ENCODE measurements around the gene CHRNB4.

Gene CHRNB4

DNA sequence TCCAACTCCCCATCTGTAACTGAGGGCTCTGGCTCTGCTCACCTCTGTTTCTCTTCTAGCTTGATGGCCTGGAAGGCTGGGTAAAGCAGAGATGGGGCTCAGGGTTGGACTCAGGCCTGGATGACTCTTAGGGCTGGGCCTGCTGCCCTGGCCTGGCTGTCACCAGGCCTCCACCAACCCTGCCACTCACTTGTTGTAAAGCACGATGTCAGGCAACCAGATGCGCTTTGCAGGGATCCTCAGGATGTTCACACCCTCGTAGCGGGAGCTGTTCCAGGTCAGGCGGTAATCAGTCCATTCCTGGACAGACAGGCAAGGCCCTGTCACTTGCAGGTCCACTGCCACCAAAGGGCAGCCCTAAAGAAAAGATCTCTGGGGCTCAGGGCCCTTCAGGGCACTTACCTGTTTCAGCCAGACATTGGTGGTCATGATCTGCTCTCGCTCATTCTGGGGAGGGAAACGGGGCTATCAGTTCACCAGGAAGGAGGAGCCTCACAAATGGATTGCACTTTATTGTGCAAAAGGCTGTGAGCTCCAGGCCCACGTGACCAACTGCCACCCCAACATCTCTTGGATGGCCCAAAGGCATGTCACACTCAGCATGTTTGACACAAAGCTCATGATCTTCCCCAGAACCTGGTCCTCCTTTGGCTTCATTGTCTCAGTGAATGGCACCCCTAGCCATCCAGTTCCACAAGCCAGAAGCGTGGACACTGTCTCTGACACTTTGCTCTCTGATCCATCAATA lies 9.9 kb downstream of the CHRNB4 start:
- DNase-seq = no peak

DNA sequence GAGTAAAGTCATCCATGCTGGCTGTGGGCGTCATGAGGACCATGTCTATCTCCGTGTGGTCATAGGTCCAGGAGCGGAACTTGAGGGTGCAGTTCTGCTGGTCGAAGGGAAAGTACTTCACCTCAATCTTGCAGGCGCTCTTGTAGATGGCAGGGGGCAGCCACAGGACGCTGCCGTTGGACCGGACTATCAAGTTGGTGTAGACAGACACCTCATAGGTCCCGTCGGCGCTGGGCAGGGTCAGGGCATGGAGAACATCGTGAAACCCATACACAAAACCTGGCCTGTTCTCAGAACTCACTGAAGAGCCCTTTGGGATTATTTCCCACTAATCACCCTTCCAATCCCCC lies 11.3 kb downstream of the CHRNB4 start:
- no peak for DNase-seq

DNA sequence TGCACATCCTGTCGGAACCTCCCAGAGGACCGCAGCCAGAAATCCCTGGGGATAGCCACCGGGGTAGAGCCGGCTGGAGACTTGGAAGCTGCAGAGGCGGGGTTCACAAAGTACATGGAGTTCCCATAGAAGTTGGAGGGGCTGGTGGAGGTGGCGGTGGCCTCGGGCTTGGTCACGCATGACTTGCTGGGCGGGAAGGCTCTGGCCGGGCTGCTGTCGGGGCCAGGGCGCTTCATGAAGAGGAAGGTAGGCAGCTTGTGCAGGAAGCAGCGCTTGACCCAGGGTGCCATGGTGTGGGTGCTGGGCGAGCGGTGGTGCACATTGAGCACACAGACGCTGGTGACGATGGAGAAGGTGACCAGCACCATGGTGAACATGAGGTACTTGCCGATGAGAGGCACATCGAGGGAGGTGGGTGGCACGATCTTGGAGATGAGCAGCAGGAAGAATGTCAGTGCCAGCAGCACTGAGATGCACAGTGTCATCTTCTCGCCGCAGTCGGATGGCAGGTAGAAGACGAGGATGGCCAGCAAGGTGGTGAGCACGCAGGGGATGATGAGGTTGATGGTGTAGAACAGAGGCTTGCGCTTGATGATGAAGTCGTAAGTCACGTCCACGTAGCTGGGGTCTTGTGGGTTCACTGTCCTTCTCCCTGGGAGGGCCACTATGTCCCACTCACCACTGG lies 11.8 kb downstream of the CHRNB4 start:
- DNase-seq = no peak

DNA sequence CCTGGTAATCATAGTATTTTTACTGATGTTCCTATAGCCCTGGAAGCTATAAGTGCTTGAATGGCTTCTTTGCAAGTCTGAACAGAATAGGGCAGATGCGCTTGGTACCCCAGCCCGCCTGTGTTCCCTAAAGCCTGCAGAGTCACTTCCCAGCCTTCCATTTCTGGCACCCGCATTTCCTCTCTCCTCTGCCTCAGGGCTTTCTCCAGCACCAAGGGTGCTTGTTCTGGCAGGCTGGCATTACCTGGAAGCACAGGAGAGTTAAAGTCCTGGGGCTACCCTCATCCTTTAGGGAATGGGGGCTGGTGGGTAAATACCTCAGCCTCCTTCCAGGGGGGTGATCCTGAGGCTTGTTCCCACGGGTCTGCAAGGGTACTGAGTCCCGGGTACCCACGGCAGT lies 12.8 kb downstream of the CHRNB4 start:
- DNase-seq = no peak

DNA sequence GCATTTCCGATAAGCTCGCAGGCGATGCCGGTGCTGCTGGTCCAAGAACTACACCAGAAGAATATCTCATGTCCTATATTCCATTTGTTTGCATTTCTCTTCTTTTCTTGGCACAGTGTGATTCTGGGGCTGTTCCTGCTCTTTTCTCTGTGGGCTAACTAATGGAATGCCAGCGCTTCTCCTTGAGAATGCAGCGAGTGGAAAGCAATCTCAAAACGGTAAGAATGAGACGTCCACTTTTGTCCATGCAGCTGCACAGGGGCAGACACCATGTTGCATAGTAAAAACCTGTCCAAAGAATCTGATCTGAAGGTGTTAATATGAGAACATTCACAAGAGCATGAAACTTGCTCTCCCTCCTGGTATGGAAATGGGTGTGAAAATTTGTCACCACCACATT lies 13.7 kb downstream of the CHRNB4 start:
- no peak for DNase-seq

DNA sequence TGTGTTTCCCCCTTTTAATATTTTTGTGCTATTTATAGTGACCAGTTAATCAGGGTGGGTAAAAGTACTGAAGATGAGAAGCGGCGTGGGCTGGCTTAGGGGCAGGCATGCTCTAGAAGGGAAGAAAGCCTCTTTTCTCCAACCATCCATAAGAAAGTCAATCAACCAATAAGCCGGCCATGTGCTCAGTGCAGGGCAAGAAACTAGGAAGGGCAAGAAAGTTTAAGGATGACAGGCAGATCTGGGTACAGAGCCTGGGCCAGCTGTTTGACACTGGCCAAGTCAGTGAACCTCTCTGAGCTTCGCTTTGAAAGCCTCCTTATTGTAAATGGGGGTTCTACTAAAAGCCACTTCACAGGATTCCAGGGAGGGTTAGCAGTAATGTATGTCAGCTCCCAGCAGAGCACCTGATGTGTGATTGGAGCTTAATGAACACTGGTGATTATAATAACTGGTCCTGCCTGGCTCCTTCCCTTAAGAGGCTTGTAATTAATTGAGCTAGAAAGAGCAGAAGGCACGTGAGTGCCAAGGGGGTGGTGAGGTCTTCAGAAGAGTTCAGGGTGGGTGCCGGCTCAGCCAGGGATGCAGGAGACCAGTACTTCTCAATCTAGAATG lies 14.5 kb downstream of the CHRNB4 start:
- no peak for DNase-seq

DNA sequence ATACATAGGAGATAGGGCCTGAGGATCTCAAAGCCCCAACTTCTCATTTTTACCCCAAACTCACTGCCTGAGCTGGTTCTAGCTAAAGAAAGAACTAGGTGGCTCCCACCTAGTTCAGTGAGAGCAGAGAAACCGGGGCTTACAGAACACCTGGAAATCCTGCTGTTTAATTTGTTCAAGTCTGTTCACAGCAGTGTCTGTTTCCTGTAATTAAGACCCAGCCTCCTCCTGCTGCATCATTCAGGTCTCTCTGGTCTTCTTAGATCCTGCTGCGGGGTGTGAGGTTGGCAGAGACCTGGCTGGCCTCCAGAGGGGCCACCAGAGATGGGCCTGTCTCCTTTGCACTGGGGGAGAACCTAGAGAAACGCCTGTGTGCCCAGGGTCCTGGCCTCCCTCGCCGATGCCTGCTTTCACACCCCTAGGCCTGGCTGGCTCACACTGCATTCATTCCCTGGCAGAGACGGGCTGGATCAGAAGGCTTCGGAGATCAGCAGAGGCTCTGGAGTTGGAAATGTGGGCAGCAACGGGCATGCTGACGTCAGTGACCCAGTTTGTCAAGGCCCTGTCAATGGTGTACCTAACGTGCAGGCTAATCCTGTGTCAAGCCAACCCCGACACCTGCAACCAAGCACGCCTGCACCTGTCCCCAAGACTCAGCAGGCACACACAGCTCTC lies 15.3 kb downstream of the CHRNB4 start:
- no peak for DNase-seq

DNA sequence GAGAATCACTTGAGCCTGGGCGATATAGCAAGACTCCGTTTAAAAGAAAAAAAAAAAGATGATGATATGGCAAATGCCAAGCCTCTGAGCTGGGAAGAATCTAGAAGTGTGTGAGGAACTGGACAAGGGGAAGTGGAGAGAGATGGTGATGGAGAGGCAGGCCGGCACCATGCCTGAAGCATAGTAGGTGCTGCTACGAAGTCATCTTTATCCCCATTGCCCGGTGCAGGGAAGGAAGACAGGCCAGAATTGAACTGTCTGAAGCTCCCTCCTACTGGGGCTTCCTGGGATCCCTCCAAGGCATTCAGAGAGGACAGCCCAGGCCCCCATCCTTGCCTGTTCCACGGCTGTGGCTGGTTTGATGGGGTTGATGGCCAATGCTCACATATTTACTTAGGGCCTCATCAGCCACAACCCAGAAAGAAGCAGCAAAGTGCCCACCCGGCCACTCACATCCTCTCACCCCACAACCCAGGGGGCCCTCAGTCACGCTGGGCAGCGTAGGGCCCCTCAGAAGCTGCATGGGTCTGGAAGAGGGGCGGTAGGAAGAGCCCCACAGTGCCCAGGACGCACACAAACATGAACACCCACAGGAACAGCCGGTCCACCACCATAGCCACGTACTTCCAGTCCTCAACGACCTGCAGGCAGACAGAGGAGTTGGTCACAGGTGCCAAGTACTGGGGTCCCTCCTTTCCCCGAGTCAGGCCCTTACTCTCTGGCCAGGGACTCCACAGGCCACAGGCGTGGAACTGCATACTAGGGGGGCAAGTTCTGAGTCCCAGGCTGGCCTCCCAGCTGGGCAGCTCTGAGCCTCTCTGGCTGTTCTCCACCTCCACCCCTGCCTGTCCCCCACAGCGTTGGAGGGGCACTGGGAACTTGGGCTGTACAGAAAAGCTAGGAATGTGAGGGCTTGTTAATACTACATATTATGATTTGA lies 16.1 kb downstream of the CHRNB4 start:
- DNase-seq = no peak

DNA sequence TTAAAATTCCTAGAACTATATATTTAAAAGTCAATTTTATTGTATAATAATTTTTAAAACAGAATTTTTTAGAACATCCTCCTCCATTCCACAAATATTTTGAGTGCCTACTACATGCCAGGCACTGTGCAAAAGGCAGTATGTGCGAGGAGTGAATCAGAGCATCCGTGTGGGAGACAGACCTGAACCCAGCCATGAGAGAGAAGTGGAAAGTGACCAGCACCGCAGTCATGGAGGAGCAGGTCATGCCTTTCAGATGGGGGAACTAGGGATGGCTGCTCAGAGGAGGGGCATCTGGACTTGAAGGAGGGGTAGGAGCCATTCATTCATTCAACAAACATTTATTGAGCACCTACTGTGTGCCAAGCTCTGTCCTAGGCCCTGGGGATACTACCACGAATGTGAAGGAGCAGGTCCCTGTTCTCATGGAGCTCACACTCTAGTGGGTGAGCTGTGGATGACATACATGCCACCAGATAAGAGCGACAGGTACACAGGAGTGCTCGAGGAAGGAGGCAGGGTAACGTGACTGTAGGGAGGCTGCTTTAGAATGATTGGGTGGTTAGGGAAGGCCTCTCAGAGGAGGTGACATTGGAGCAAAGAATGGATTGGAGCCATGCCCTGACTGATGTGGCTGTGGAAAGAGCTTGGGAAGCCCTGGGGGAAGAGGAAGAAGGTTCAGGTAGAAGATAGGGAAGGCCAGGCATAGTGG lies 17.1 kb downstream of the CHRNB4 start:
- DNase-seq = no peak

DNA sequence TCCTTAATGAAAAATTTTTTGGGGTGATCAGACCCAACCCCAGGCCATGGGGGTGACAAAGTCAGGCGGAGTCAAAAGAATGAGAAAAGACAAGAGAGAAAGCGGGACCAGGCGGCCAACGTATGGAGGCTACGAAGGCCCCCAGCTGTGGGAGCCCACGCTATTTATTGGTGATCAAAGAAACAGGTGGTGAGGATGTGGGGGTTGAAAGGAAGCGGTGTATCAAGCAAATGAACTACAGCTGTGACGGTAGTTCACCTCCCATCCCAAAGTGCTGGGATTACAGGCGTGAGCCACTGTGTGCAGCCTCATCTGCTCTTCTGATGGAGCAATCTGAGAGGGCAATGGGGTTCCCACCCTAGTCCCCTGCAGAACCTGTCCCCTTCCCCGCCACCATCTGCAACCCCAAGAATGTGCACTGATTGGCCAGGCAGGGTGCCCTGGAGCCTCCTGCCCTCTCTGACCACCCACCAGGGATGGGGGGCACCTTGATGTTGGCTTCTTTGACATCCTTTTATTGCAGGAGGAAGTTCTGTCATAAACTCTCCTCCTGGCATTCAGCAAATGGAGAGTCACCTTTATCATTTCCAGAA lies 19.1 kb downstream of the CHRNB4 start:
- no peak for DNase-seq

DNA sequence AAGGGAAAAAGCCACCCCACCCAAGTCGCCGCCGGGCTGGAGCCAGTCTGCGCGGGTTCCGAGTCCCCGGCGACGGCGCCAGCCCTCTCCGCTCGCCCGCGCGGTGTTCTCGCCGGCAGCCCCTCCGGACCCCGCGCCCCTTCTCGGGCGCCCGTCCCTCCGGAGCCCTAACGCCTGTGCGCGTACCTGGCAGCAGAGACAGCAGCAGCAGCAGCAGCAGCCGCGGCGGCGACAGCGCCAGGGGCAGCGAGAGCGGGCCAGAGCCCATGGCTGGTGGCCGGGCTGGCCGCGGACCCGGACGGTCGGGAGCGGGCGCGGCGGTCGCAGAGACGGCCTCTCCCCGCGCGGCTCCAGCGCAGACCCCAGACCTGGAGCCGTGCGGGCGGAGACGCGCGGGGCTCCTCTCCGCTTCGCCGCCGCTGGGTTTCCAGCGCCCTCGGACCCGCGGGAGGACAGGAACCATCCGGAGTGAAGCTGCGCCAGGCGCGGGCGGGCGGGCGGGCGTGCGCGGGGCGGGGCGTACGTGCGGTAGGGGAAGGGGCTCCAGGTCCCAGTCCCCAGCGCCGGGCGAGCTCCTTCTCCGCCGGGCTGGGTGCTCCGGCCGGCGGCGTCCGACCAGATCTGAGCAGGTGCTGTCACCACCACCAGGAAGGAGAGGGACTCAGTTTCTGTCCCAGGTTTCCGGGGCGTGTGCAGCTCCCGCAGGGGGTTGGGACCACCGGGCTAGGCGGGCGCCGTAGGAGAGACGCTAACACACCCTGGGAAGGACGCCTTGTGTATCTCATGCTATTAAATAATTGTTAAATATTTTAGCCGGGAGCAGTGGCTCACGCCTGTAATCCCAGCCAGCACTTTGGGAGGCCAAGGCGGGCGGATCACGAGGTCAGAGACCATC lies 20.2 kb downstream of the CHRNB4 start, which contains the start of gene CHRNA3:
Gene CHRNA3 (minus strand): TSS at position 470 of the 895 bp plus-strand sequence. CDS start 202 bp downstream, at position 268.
- DNase-seq = no peak

DNA sequence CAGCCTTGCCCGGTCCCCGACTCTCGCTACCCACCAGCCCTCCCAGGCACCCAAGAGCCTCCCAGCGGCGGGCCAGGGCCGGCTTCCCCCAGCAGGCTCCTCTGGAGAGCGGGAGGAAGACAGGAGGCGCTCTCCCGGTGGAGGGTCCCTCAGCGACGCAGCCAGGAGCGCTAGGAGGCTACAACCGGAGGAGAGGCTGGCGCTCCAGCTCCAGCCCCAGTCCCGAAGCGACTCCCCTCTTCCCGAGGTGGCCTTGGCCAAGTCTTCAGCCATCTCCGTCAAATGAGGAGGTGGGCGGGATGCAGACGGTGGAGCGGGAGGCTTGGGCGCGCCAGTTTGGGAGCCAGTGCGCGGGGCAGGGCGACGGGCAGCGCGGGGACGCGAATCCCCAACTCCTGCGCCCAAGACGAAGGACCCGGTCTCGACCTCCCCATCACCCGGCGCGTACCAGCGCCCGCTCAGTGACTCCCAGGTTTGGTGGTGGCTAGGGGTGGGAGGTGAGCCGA lies 20.9 kb downstream of the CHRNB4 start:
- DNase-seq = no peak

DNA sequence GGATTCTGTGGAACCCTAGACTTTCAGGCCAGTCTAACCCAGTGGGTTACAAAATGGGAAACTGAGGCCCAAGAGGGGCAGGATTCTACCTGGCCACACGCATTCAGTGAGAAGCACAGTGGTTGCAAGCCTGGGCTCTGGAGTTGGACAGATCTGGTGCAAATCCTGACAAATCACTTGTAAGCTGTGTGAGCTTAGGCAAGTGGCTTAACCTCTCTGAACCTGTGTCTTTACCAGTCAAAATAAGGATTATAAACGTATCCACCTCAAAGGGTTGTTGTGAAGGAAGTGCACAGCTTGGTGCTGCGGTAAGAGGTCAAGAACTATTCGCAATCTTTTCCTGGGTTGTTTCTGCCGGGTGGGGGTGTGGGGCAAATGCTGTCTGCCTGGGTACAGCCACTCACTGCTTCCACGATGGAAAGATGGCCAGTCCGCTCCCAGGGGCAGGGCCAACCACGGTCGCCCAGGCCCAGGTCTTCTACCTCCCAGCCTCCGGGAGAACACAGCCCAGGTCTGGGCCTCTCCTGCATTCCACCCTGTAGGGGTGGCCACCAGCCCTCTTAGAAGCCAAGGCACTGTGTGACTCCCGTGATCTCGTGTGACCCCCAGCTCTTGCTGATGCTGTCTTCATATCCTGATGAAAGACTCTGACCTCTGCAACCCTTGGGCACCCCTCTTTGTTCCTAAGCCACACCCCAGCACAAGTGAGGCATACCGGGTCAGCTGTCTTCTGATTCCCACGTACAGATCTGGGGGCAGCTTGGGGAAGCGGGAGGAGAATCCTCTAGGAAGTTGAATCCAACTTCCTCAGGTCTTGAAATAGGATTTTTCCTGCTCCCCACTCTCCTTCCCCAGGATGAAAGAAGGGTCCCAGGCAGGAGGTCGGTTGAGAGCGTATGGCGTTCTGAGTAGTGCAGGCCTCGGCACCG lies 21.7 kb downstream of the CHRNB4 start:
- no peak for DNase-seq

DNA sequence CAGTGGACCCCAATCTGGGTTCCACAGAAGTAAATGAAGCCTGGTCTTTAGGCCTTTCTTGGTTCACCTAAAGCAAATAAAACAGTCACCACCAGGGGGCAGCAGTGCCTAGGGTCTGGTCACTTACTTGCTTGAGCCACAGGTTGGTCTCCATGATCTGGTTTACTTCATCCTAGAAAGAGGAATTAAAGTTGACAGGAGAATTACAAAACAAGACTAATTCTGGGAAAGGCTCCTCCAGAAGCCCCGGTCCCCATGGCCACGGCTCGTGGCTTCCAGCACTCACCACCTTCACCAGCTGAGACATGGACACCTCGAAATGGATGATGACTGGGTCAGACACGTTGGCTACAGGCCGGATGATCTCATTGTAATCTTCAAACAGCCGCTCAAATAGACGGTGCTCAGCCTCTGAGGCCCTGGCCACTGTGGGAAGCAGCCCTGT lies 22.5 kb downstream of the CHRNB4 start:
- peak; percentile 44 for DNase-seq

DNA sequence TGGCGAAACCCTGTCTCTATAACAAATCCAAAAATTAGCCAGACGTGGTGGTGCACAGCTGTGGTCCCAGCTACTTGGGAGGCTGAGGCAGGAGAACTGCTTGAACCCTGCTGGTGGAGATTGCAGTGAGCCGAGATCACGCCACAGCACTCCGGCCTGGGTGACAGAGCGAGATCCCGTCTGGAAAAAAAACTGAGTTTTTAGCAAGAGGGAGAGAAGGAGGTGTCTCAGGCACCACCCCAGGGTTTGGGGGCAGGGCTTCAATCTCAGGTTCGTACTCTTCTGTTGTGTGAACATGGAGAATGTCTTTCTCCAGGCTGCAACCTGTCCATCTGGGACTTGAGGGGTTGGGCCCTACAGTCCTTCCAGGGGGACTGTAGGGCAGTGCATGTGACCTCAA lies 22.9 kb downstream of the CHRNB4 start:
- DNase-seq = no peak

DNA sequence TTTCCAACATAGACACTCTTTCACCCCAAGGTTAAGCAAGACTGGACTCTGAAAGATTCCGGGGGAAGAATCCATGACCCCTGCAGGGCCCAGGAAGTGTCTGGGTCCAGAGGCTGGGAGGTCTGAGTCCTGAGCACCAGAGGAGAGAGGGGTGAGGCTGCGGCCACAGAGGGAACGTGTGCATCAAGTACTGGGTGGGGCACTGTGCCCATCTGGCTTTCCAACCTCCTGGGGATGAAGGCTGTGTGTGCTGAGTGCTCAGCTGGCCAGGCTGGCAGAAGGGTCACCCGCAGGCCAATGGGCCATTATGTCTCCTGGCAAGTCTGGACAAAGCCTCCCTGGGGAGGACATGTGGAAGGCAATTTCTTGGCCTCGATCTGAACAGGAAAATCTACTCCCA lies 23.5 kb downstream of the CHRNB4 start:
- no peak for DNase-seq

DNA sequence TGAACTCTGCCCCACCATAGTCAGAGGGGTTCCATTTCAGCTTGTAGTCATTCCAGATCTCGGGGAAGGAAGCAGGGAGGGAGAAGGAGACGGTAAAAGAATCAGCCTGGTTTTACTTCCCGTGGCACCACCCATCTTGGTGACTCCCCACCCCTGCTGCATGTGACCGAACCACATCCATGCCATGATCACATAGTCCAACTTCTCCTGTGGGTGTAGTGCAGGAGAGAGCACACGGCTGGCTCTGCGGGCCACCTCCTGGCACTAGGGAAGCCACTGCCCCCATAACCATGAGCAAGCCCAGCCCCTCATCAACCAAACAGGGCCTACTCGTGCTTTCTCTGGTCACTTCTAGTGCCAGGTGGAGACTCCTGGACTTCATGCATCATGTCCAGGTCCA lies 23.9 kb downstream of the CHRNB4 start:
- DNase-seq = no peak

DNA sequence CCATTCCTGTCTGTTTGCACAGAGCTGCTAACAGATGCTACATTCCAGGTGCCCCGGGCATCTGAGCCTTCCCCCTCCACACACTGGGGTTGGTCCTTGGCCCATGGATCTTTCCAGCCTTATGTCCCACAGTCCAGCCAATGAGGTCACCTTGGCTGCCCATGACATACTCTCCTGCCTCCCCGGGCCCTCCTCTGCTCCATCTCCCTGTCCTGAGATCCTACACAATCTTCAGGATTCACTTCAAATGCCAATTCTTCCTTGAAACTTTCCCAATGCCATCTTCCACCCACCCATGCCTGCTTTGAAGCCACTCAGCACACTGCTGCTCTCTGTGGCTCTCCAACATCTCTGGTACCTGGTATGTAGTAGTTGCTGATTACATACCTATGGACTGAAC lies 24.5 kb downstream of the CHRNB4 start:
- no peak for DNase-seq

DNA sequence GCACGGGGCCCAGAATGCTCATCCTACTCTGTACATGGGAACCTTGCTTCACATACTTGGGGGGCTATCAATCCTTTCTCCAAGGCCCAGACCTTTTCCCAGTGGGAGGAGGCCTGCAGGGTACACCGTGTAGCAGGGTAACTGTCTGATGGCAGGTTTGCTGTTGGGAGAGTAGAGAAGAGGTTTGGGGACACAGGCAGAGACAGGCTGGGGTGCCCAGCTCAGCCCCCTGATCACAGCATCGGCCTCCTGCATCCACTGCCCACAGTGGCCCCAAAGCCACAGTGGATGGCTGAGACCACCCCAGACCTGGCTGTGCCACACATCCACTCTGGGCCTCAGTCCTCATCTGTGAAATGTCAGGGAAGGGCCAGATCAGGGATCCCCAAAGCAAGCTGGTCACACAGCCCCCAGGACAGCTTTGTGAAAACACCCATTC lies 25.8 kb downstream of the CHRNB4 start:
- no peak for DNase-seq

All from NCI-H446 treated with DMSO at 0.1 percent for 48 hours (cell line).